AG04450 (cell line): ENCODE measurements around the gene MACC1. TPM values are rescaled to one million over a fixed set of nuclear protein-coding genes. Genes with fewer than 3 reads are reported as not detected.

Source experiments
- CTCF ChIA-PET: fragments of 300-600, 350-600 bp; formaldehyde crosslinking; extraction: SDS; loops from one replicate; lab custom pipeline; 2022; ENCODE audit warnings: antibody characterized with exemption, inconsistent platforms; lab: Charles Lee
- POLR2A ChIA-PET: fragments of 350-600 bp; formaldehyde crosslinking; extraction: SDS; loops from one replicate; lab custom pipeline; 2021; ENCODE audit warnings: antibody characterized with exemption, inconsistent platforms; lab: Yijun Ruan, JAX
- DNase-seq: peaks from one replicate; pipeline ENCODE4 v3.0.0-alpha.2; 2011; ENCODE audit warnings: low read depth, low spot score
- H3K27ac ChIP-seq: one replicate; pipeline ENCODE4 v1.5.1; 2012; ENCODE audit warnings: low read depth, low read length, control low read depth
- H3K27me3 ChIP-seq: one replicate; pipeline ENCODE4 v1.6.0; 2012; ENCODE audit warnings: low read length; ENCODE audit not compliant: control insufficient read depth, insufficient read depth
- H3K4me3 ChIP-seq: 2 replicates; pipeline ENCODE4 v1.5.1; 2011; ENCODE audit warnings: mild to moderate bottlenecking, low read depth, low read length, control low read depth
- H3K9me3 ChIP-seq: 2 replicates; pipeline ENCODE4 v1.5.1; 2012; ENCODE audit warnings: low read length; ENCODE audit not compliant: control insufficient read depth, insufficient read depth
- polyA plus RNA-seq: library from polyadenylated mRNA; depleted of rRNA; stranded (reverse); fragments of >200 nt; gene quantifications from 2 replicates; pipeline ENCODE4 v1.2.3, GENCODE V29; 2011
- TF ChIP-seq, protein P1 (sequence below): IDR thresholded peaks from 2 replicates; pipeline ENCODE4 v1.5.1; 2011; ENCODE audit warnings: low read depth, low read length, control low read depth, inconsistent platforms

The MACC1 gene
- polyA plus RNA-seq, 1 experiment, result 0.07 TPM

GRCh38 chr7:20197125-20197748 lies 19.9 kb downstream of the MACC1 start:
- ChIA-PET POLR2A (no interaction called here), CTCF (interaction anchor here (0.6 kb wide), 1 partner anchor 482 kb away, joined by 5 read pairs; no protein-coding TSS in a partner anchor)
- TF ChIP-seq, protein P1, sequence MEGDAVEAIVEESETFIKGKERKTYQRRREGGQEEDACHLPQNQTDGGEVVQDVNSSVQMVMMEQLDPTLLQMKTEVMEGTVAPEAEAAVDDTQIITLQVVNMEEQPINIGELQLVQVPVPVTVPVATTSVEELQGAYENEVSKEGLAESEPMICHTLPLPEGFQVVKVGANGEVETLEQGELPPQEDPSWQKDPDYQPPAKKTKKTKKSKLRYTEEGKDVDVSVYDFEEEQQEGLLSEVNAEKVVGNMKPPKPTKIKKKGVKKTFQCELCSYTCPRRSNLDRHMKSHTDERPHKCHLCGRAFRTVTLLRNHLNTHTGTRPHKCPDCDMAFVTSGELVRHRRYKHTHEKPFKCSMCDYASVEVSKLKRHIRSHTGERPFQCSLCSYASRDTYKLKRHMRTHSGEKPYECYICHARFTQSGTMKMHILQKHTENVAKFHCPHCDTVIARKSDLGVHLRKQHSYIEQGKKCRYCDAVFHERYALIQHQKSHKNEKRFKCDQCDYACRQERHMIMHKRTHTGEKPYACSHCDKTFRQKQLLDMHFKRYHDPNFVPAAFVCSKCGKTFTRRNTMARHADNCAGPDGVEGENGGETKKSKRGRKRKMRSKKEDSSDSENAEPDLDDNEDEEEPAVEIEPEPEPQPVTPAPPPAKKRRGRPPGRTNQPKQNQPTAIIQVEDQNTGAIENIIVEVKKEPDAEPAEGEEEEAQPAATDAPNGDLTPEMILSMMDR, result no peak
- Histone ChIP-seq H3K27ac (no peak overlapping the region), H3K4me3 (no peak overlapping the region), H3K27me3 (no peaks in the 10 kb centered on the region), H3K9me3 (no peaks in the 10 kb centered on the region)
- no peak for DNase-seq

DNA sequence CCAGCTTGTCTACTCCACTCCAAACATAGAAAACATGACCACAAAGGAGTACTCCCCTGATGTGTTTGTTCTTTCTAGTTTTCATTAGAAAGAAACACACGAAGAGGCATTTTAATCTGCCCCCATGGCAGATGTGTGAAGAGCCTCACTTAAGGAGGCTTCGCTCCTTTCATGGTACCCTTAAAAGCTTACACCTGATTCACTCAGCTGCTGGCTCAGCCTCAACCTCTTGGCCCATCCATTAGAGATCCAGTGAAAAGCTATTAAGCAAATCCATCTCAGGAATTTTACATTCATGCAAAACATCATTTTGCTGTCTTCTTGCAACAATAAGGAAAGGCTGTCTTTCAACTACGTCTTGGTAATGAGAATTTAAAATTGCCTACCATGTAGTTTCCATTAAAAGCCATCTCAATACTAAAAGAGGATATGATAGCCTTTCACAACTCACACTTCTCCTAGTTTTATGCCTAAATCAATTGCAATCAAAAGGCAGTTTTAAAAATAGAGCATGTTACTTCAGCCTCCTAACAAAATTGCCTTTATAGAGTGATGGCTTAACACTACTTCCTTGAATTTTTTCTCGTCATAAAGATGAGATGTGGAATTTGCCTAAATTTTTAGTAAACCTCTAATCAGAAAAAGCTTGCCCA lies 22.7 kb downstream of the MACC1 start:
- Histone ChIP-seq H3K9me3 (no peaks in the 10 kb centered on the region), H3K27ac (no peak overlapping the region), H3K27me3 (no peaks in the 10 kb centered on the region), H3K4me3 (no peak overlapping the region)
- CTCF ChIA-PET, result interaction anchor here (1.7 kb wide), 1 partner anchor 404 kb away, joined by 7 read pairs; no protein-coding TSS in a partner anchor
- TF ChIP-seq, protein P1, result no peak
- DNase-seq, result no peak
- POLR2A ChIA-PET, result interaction anchor here (0.9 to 1.7 kb wide), 2 partner anchors 27 to 136 kb away, joined by 3 to 9 read pairs; partner anchors contain the start of gene ITGB8

DNA sequence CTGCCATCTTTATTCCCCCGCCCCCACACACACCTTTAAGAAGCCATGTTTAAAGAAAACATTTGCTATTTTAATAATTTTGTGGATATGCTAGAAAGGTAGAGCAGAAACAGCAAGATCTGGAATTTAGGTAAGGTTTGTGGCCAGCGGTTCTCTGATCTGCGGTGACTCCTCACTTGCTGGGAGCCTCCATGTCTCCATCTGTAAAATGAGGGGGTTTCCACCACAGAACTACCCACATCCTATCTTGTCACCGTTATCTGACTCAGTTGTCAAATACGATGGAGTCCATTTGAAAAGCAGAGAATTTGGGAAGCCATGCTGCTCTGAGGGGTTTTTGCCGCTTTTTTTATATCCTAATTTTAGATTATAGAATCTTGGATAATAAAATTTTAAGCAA lies 23.3 kb downstream of the MACC1 start:
- peak overlapping the region; percentile 68 for H3K27ac ChIP-seq
- no peaks in the 10 kb centered on the region for H3K27me3 ChIP-seq
- POLR2A ChIA-PET, result interaction anchor here (1.3 to 1.7 kb wide), 2 partner anchors 27 to 137 kb away, joined by 9 to 11 read pairs; partner anchors contain the start of gene ITGB8
- CTCF ChIA-PET, result no interaction called here
- no peaks in the 10 kb centered on the region for H3K9me3 ChIP-seq
- TF ChIP-seq, protein P1, result no peak
- H3K4me3 ChIP-seq, result no peak overlapping the region
- no peak for DNase-seq

GRCh38 chr7:20193242-20193777 lies 23.9 kb downstream of the MACC1 start:
- DNase-seq, result peak; percentile 42
- Histone ChIP-seq H3K27me3 (no peaks in the 10 kb centered on the region), H3K4me3 (no peak overlapping the region), H3K9me3 (no peaks in the 10 kb centered on the region), H3K27ac (peak overlapping the region; percentile 68)
- POLR2A ChIA-PET, result interaction anchor here (1.3 to 1.7 kb wide), 2 partner anchors 27 to 137 kb away, joined by 9 to 11 read pairs; partner anchors contain the start of gene ITGB8
- TF ChIP-seq, protein P1, result no peak
- CTCF ChIA-PET, result interaction anchor here (0.9 kb wide), 1 partner anchor 87 kb away, joined by 3 read pairs; no protein-coding TSS in a partner anchor

GRCh38 chr7:20191391-20191869 lies 25.8 kb downstream of the MACC1 start:
- H3K4me3 ChIP-seq, result no peak overlapping the region
- ChIA-PET CTCF (no interaction called here), POLR2A (no interaction called here)
- no peaks in the 10 kb centered on the region for H3K9me3 ChIP-seq
- H3K27me3 ChIP-seq, result no peaks in the 10 kb centered on the region
- H3K27ac ChIP-seq, result no peak overlapping the region
- DNase-seq, result no peak
- TF ChIP-seq, protein P1, result no peak
